GM19438 (cell line): ENCODE measurements around the gene SPDYE2B.
A peak's percentile ranks its signal among the peaks of the same experiment; 100 is the strongest.
"Not testable (repeated sequence)": the region's sequence is repeated elsewhere in the genome, so short reads cannot be mapped to it uniquely, and the experiment has no call there.

ENCODE experiments used
- ATAC-seq: cut with Tn5 transposase; IDR thresholded peaks from one replicate; pipeline ENCODE4 v1.9.1; 2021; ENCODE audit warnings: low read depth; ENCODE audit not compliant: unreplicated experiment

SPDYE2B gene

GRCh38 chr7:102638848-102639247, 11.3 kb upstream of the SPDYE2B start:
- ATAC-seq, result peak; percentile 9

DNA sequence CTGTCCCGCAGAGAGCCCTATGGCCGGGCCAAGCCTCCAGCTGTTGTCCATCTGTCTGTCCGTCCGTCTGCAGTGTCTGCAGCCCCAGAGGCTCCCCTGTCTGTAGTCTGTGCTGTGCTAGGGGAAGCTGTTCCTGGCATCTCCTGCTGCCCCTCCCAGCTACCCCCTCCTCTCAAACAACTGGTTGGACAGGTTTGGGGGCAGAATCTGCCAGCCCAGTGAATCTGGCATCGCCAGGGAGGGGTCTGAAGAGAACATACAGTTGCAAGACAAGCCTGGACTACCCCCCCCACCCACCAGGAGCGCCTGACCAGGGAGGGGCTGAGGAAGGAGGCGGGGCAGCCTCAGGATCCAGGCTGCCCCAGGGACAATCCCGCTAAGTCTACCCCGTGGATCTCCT, 7.4 kb upstream of the SPDYE2B start, which contains the start of gene UPK3BL1:
Gene UPK3BL1 (minus strand): TSS at position 101 of the 400 bp plus-strand sequence. CDS start 50 bp downstream, at position 51.
- ATAC-seq, result not testable (repeated sequence)

- ATAC-seq, result not testable (repeated sequence)
Observed at GRCh38 chr7:102643404-102643803, 6.7 kb upstream of the SPDYE2B start.

DNA sequence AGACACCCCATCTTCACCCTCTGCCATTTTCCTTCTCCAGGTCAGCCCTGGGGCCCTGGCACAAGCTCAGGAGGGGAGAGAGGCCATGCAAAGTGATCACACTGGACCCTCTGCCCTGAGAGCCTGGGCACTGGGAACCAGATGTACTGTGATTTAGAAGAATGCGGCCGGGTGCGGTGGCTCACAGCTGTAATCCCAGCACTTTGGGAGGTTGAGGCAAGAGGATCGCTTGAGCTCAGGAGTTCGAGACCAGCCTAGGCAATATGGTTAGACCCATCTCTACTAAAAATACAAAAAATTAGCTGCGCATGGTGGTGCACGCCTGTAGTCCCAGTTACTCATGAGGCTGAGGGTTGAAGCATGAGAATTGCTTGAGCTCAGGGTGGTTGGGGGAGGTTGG, 2.3 kb upstream of the SPDYE2B start:
- not testable (repeated sequence) for ATAC-seq

GRCh38 chr7:102664765-102665164, 14.6 kb downstream of the SPDYE2B start:
- ATAC-seq, result not testable (repeated sequence)

DNA sequence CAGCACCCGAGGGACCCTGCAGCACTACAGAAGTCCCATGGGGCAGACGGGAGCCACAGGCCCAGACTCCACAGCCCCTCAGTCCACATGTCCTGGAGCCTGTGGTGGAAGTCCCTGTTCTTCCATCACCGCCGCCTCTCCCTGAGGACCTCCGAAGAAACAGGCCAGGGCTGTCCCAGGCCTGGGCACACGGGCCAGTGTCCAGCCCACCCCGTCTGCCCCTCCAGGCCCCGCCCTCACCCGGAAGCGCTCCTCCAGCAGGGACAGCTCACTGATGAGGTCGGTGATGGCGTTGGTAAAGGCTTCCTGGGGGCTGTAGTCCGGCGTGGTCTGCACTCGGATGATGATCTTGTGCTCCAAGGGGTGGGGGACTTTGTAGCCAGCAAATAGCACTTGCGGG, 16.7 kb downstream of the SPDYE2B start:
- not testable (repeated sequence) for ATAC-seq

DNA sequence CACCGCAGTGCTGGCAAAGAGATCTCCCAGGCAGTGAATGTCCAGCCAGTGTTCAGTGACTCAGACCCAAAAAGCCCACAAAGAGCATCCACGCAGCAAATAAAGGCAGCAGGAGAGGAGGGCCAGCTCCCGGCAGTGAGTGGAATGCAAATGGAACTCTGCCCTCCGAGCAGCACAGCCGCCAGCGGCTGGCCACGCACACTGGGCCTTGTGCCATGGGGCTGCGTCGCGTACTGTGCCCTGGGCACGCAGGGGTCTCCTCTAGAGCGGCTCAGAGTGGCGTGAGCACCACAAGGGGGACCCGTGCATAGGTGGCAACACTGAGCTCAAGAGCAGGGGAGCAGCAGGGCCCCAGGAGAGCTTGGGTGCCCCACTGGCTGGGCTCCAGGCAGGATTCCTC, 17.4 kb downstream of the SPDYE2B start:
- not testable (repeated sequence) for ATAC-seq

DNA sequence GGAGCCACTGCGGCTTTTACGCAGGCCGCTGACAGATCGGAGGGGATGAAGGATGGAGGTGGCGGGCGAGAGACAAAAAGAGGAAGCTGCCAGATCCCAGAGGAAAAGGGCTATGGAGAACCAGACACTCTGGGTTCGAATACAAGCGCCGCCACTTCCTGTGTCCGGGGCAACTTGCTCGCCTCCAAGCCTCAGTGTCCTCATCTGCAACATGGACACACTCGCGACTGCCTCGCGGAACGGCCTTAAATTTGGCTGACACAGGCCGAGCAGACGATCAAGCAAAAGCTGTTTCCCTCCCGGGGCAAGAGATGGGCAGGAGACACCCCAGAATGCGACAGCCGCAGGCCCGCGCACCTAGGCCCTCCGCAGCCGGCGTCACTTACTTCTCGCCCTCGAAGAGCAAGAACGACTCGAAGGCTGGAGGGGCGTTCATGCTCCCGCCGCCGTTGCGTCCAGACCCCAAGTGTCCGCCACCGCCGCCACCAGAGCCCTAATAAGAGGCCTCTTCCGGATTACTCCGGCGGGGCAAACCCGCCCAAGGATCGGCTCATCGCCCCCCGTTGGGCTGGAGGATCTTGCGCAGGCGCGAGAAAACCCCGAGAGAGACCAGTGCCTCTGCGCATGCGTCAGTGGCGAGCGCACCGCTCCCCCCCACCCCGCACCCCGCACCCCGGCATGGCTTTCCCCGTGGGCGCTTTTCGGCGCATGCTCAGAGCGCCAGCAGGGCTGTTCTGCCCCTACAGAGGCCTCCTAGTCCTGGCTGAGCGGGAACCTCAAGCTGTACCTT, 21.2 kb downstream of the SPDYE2B start, which contains the start of gene POLR2J2:
Gene POLR2J2 (minus strand): TSS at position 498 of the 790 bp plus-strand sequence. CDS start 62 bp downstream, at position 436.
- ATAC-seq, result peak; percentile 59

DNA sequence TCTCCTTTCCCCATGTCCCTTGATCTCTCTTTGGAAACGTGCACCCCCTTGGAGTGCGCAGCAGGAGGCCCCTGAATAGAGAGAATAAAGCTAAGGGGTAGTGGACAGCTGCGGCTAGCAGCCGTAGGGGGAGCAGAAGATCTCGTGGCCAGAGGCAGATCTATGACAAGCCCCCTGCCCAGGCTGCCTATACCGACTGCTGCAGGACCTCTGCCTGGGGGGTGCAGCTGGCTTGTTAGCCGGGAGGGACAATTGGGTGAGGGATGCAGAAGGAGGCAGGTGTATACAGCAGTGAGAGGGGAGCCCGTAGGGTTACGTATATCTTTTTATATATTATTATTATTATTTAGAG, 21.8 kb downstream of the SPDYE2B start:
- ATAC-seq, result peak; percentile 30

DNA sequence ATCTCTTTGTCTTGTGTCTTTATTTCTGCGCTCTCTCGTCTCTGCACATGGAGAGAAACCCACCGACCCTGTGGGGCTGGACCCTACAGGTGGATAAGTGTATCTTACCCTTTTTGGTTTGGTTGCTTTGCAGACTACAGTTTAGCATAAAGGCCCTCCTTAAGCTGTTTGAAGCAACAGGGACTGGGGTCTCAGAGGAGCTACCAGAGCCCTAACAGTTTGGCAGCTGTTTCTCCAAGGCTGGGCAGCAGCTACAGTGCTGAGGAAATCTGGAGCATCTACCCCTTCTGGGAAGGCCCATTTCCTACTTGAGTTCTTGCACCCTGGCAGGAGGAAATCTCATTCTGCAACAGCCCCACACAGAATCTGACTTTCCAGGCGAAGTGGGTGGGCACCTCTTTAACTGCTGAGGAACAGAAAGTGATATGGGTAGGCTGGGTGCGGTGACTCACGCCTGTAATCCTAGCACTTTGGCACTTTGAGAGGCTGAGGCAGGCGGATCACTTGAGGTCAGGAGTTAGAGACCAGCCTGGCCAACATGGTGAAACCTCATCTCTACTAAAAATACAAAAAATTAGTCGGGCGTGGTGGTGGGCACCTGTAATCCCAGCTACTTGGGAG, 23.4 kb downstream of the SPDYE2B start:
- ATAC-seq, result not testable (repeated sequence)

- not testable (repeated sequence) for ATAC-seq
Observed at GRCh38 chr7:102675545-102675944, 25.4 kb downstream of the SPDYE2B start.

DNA sequence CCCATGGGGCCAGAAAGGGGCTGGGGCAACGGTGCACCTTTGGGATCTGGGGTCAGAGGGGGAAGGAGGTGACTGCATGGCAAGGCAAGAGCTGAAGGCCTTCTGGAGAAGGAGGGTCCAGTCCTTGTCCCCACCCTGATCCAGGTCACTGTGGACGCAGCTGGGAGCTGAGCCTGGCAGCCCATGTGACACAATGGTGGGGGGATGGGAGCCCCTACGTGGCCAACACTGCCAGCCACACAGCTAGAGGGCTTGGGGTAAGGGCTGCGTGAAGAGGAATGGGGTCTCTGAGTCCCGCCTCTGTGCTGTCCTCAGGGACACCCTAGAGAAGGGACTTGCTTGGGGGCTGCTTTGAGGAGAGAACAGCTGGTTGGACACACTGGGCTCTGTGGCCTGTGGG, 30.7 kb downstream of the SPDYE2B start:
- ATAC-seq, result not testable (repeated sequence)

DNA sequence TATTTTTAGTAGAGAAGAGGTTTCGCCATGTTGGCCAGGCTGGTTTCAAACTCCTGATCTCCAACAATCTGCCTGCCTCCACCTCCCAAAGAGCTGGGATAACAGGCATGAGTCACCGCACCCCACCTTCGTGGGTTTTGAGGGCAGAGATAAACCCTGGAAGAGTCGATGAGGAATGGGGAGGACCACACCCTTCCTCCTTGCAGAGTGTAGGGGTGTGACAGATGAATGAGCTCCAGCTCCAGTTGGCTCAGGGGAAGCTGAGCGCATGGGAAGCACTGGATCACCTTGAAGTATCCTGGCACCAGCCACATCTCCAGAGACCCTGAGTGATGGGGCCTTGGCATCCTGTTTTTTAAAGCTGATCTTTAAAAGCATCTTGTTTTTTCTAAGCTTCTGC, 32.4 kb downstream of the SPDYE2B start:
- ATAC-seq, result not testable (repeated sequence)

- peak; percentile 91 for ATAC-seq
Observed at GRCh38 chr7:102688299-102689036, 38.3 kb downstream of the SPDYE2B start.

DNA sequence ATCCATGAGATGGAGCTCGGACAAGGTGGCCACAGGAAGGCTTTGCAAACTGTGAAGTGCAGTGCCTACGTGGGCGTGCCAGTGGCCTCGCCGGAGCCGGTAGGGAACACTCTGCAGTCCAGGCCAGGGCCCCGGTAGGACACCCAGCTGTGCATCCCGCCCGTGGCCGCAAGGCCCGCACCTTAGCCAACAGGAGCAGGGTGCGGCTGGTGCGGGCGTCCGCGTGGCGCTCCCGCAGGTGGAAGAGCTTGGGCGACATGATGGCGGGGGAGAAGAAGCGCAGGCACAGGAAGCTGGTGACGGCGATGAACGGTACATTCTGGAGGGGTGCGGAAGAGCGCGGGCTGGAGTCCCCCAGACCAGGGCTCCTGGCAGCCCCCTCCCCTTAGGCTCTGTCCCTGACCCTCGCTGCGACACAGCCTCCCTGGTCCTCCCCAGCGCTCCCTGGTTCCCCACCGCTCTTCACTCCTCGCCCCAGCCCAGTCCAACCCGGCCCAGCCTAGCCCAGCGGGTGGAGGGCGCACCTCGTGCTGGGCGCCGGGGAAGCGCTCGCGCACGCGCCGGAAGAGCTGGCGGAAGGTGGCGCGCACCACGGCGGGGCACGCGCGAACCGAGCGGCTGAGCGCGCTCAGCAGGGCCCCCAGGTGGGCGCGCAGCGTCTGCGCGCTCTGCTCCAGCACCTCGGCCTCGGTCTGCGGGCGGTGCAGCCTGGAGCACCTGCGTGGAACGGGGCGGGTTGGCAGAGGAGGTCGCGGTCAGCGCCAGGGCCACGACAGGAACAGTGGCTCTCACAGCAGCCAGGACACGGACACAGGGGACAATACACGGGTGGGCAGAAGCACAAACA, 39.5 kb downstream of the SPDYE2B start:
- ATAC-seq, result peak; percentile 46

GRCh38 chr7:102690602-102691001, 40.5 kb downstream of the SPDYE2B start:
- not testable (repeated sequence) for ATAC-seq

DNA sequence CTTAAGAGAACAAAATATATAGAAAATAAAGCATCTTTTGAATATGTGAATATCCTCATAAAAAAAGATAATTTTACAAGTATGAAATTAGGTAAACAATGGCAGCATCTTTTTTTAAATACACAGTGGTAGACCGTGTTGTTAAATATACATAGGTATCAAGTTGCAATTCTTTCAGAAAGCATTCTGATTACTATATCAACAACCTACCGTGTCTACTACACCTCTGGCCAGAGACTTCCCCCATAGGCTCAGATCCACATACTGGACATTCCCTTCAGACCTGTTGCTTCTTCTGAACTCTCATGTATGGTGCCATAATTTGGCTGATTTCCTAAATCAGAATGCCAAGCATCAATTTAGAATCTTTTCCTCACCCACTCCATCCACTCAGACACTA, 43.9 kb downstream of the SPDYE2B start:
- ATAC-seq, result not testable (repeated sequence)

DNA sequence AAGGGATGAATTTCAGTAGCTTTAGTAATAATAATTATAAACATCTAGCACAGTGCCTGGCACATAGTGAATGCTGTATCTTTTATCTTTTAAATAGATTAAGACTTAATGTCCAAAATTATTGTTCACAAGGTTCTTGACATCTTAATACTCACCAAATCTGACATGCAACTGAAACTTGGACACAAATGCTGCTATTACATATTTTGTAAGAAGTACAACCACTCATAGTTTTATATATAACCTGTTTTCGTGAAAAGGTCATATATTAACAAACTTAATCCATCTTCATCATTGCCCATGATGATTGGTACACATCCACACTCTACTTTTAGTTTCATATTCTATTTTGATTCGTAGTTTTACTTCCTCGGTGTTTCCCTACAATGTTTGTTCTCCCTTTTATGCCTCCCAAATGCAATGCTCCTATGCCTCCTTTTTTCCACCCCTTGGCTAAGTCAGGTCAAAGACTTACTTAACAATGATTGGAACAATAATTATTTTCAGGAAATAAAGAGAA, 45.0 kb downstream of the SPDYE2B start:
- ATAC-seq, result not testable (repeated sequence)

GRCh38 chr7:102696009-102696408, 45.9 kb downstream of the SPDYE2B start:
- not testable (repeated sequence) for ATAC-seq
